PC-3 (cell line): ENCODE results near the gene ZNF136. TPM values are rescaled to one million over a fixed set of nuclear protein-coding genes. Genes with fewer than 3 reads are reported as not detected.

Source experiments
- ATAC-seq: fragments of 200-7000 bp; cut with Tn5 transposase; 2 replicates; pipeline ENCODE4 v1.9.1; 2020; ENCODE audit warnings: mild to moderate bottlenecking, moderate library complexity
- Bru-seq: library from RNA; stranded (reverse); fragments of 400-500 nt; gene quantifications from one replicate; lab custom pipeline; 2021; lab: Mats Ljungman, UMichigan
- BruChase-seq, 2 experiments: library from RNA; stranded (reverse); fragments of 400-500 nt; gene quantifications; one replicate each; lab custom pipeline; 2021; lab: Mats Ljungman, UMichigan
- BruUV-seq: library from RNA; stranded (reverse); fragments of 400-500 nt; replicated peaks from 2 replicates; lab custom pipeline; 2021; lab: Mats Ljungman, UMichigan
- CTCF ChIA-PET: fragments of 300-600 bp; sonication (Branson Sonifier 250); formaldehyde crosslinking; loops from one replicate; lab custom pipeline; 2022; ENCODE audit warnings: antibody characterized with exemption; lab: Charles Lee
- POLR2A ChIA-PET: fragments of 300-600 bp; sonication (Branson Sonifier 250); formaldehyde crosslinking; loops from one replicate; lab custom pipeline; 2022; ENCODE audit warnings: antibody characterized with exemption; ENCODE audit not compliant: unreplicated experiment; lab: Charles Lee
- DNase-seq: peaks from one replicate; pipeline ENCODE4 v3.0.0-alpha.2; 2015
- H2AFZ ChIP-seq: fragments of 300-600 bp; sonication (generic); 2 replicates; pipeline ENCODE4 v1.6.0; 2016; ENCODE audit warnings: antibody characterized with exemption, low read length
- H3F3A ChIP-seq: fragments of 300-600 bp; sonication (generic); one replicate; pipeline ENCODE4 v1.6.0; 2017; ENCODE audit warnings: antibody characterized with exemption, low read length, control low read depth, mild to moderate bottlenecking; ENCODE audit not compliant: unreplicated experiment
- H3K27ac ChIP-seq: fragments of 300-600 bp; sonication (generic); 2 replicates; pipeline ENCODE4 v1.5.1; 2016; ENCODE audit warnings: mild to moderate bottlenecking, low read length
- H3K27me3 ChIP-seq: fragments of 300-600 bp; sonication (generic); 2 replicates; pipeline ENCODE4 v1.6.1; 2016; ENCODE audit warnings: low read length, mixed read lengths
- H3K36me3 ChIP-seq: fragments of 300-600 bp; sonication (generic); 2 replicates; pipeline ENCODE4 v1.6.1; 2016; ENCODE audit warnings: low read depth, mixed run types, low read length, mixed read lengths
- H3K4me1 ChIP-seq: fragments of 300-600 bp; sonication (generic); 2 replicates; pipeline ENCODE4 v1.5.1; 2016; ENCODE audit warnings: low read length; ENCODE audit not compliant: insufficient read depth
- H3K4me2 ChIP-seq: fragments of 300-600 bp; sonication (generic); 2 replicates; pipeline ENCODE4 v1.6.0; 2016; ENCODE audit warnings: low read length
- H3K4me3 ChIP-seq: fragments of 300-600 bp; sonication (generic); 2 replicates; pipeline ENCODE4 v1.5.1; 2016; ENCODE audit warnings: mild to moderate bottlenecking, low read length, mixed read lengths
- H3K79me2 ChIP-seq: fragments of 300-600 bp; sonication (generic); 2 replicates; pipeline ENCODE4 v1.6.1; 2017; ENCODE audit warnings: low read length, mixed read lengths
- H3K9ac ChIP-seq: fragments of 300-600 bp; sonication (generic); 2 replicates; pipeline ENCODE4 v1.6.0; 2016; ENCODE audit warnings: mild to moderate bottlenecking, low read length
- H3K9me2 ChIP-seq: fragments of 300-600 bp; sonication (generic); replicated peaks from 2 replicates; pipeline ENCODE4 v1.6.1; 2016; ENCODE audit warnings: mixed run types, low read length, mixed read lengths
- H3K9me3 ChIP-seq: fragments of 300-600 bp; sonication (generic); 2 replicates; pipeline ENCODE4 v1.6.1; 2016; ENCODE audit warnings: low read length, mixed read lengths
- H4K20me1 ChIP-seq: fragments of 300-600 bp; sonication (generic); 2 replicates; pipeline ENCODE4 v1.6.1; 2016; ENCODE audit warnings: low read length, mixed read lengths
- EZH2 ChIP-seq: fragments of 300-600 bp; sonication (generic); IDR thresholded peaks from one replicate; pipeline ENCODE4 v1.6.1; 2017; ENCODE audit warnings: antibody characterized with exemption, mild to moderate bottlenecking, low read length; ENCODE audit not compliant: unreplicated experiment
- EZH2phosphoT487 ChIP-seq: fragments of 300-600 bp; sonication (generic); IDR thresholded peaks from 2 replicates; pipeline ENCODE4 v1.6.1; 2018; ENCODE audit warnings: mild to moderate bottlenecking, antibody characterized with exemption, low read length, borderline replicate concordance
- intact Hi-C: fragments of 100-400 bp; cut with micrococcal nuclease; formaldehyde crosslinking; loops from 2 replicates; pipeline ENCODE4 v1.9.0; 2023
- long read RNA-seq: library from polyadenylated mRNA; unstranded; transcript quantifications from one replicate; pipeline ENCODE4 v2.0.0, GENCODE V29; 2021; ENCODE audit not compliant: unreplicated experiment
- total RNA-seq: library from RNA; depleted of rRNA; stranded (reverse); fragments of >200 nt; gene quantifications from 2 replicates; pipeline ENCODE4 v1.2.3, GENCODE V29; 2014; rRNA removed
- TF ChIP-seq, protein P1 (sequence below): fragments of 300-600 bp; sonication (generic); conservative IDR thresholded peaks from 2 replicates; pipeline ENCODE4 v1.5.1; 2017; ENCODE audit warnings: antibody characterized with exemption, low read depth, mild to moderate bottlenecking, low read length

The ZNF136 gene
- total RNA-seq (7.9 and 8.7 TPM in 2 replicates), Bru-seq, nascent RNA (percentile 74 among the genes with signal in this experiment), BruChase-seq, experiment 1, labeled RNA remaining after a 6-hour chase (percentile 73 among the genes with signal in this experiment), BruChase-seq, experiment 2, labeled RNA remaining after a 2-hour chase (percentile 83 among the genes with signal in this experiment)
- long read RNA-seq, transcript ZNF136-201 (4 exons, 3,643 nt) = major isoform, 23 of 27 reads
- long read RNA-seq, partial matches to known transcripts = 0 of 27 reads
- long read RNA-seq, other reads (novel, unspliced or antisense) = 3 of 27 reads

DNA sequence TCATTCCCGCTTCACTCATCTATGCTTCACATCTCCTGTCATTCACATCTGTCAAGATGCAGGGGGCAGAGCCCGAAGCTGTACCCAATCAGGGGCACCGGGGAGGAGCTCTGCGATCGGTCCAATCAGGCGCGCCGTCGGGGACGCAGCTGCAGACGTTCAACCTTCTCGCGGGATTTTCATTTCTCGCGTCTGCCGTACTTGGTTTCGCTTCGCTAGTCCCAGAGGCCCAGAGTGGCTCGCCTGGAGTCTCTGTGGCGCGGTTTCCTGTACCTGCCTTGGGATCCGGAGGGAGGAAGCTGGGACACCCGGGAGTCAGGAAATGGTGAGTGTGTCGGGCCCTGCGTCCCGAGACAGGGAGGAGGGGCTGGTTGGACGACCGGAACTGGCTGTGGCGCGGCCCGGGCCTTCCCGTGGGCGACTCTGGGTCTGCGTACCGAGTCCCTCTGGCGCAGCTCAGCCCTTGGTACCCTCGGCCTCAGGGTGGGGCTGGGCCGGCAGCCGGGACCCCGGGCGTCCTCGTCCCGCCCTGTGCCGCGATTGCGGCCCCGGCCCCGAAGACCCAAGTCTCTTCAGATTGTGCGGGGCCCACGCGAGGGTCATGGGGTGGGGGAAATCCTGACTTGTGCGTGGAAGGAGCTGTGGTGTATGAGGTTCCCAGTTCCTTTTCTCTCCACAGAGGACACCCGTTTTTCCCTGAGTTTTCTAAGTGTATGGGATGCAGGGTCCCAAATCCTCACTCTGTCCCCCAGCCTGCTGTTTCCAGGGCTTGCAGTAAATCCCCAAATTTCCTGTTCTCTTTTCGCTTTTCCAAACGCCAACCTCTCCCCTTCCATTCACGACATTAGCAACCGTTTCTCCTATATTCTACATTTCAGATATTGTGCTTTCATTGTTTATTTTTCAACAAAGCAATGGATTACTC is at the start of gene ZNF136:
TSS of gene ZNF136 (plus strand) at position 215 of the 925 bp plus-strand sequence. CDS start at position 323, 108 bp downstream.
- H3K9me2 ChIP-seq = no peaks in the 10 kb centered on the region
- peak within 1 kb of the TSS; percentile 94 for H3K4me3 ChIP-seq
- peaks cover 41% of the 10 kb centered on the region for H3K79me2 ChIP-seq
- H2AFZ ChIP-seq = peak within 1 kb of the TSS; percentile 83
- peak within 1 kb of the TSS; percentile 97 for H3K4me2 ChIP-seq
- H3K27ac ChIP-seq = peak within 1 kb of the TSS; percentile 51
- H3F3A ChIP-seq = no peaks in the 10 kb centered on the region
- peaks cover 13% of the 10 kb centered on the region for H3K9me3 ChIP-seq
- intact Hi-C loops = no loop called here
- peaks cover 5% of the 10 kb centered on the region; the same call in 1 of the 2 replicates for H3K4me1 ChIP-seq
- H3K9ac ChIP-seq = peak within 1 kb of the TSS; percentile 94
- DNase-seq (peak; percentile 97), ATAC-seq (peak; percentile 98)
- H3K27me3 ChIP-seq = no peaks in the 10 kb centered on the region
- POLR2A ChIA-PET = interaction anchor here (0.6 to 1.0 kb wide), 5 partner anchors 23 to 816 kb away, joined by 3 to 4 read pairs (median 3); no protein-coding TSS in a partner anchor
- BruUV-seq = no TSS peak
- H4K20me1 ChIP-seq = no peaks in the 10 kb centered on the region
- CTCF ChIA-PET = interaction anchor here (0.6 kb wide), 1 partner anchor 202 kb away, joined by 6 read pairs; the partner anchor contains the start of gene ZNF442
- TF ChIP-seq EZH2phosphoT487 (no peak), EZH2 (no peak)
- TF ChIP-seq, protein P1, sequence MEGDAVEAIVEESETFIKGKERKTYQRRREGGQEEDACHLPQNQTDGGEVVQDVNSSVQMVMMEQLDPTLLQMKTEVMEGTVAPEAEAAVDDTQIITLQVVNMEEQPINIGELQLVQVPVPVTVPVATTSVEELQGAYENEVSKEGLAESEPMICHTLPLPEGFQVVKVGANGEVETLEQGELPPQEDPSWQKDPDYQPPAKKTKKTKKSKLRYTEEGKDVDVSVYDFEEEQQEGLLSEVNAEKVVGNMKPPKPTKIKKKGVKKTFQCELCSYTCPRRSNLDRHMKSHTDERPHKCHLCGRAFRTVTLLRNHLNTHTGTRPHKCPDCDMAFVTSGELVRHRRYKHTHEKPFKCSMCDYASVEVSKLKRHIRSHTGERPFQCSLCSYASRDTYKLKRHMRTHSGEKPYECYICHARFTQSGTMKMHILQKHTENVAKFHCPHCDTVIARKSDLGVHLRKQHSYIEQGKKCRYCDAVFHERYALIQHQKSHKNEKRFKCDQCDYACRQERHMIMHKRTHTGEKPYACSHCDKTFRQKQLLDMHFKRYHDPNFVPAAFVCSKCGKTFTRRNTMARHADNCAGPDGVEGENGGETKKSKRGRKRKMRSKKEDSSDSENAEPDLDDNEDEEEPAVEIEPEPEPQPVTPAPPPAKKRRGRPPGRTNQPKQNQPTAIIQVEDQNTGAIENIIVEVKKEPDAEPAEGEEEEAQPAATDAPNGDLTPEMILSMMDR = no peak
- peaks cover 31% of the 10 kb centered on the region for H3K36me3 ChIP-seq

DNA sequence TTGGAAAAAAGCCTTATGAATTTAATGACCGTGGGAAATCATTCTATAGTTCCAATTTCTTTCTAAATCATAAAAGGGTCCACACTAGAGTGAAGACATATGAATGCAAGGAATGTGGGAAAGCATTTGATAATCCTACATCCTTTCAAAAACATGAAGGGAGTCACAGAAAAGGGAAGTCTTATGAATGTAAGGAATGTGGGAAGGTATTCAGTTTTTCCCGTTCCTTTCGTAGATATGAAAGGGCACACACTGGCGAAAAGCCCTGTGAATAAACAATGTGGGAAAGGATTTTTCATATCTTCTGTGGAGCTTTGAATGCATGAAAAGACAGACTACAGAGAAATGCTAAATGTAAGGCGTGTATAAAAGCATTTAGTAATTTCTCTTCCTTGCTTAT is 49.8 kb upstream of the ZNF136 start:
- H3K4me2 ChIP-seq = no peak overlapping the region
- no peak overlapping the region for H2AFZ ChIP-seq
- H3K9me3 ChIP-seq = peaks cover 36% of the 10 kb centered on the region
- peaks cover 12% of the 10 kb centered on the region; the same call in 1 of the 2 replicates for H3K36me3 ChIP-seq
- TF ChIP-seq, protein P1 = no peak
- TF ChIP-seq EZH2phosphoT487 = no peak
- H3K79me2 ChIP-seq = no peaks in the 10 kb centered on the region
- no peaks in the 10 kb centered on the region for H3F3A ChIP-seq
- H3K9me2 ChIP-seq = no peaks in the 10 kb centered on the region
- BruUV-seq = no TSS peak
- no peak overlapping the region for H3K4me3 ChIP-seq
- DNase-seq = no peak
- no peaks in the 10 kb centered on the region for H3K4me1 ChIP-seq
- H3K9ac ChIP-seq = no peak overlapping the region
- H4K20me1 ChIP-seq = no peaks in the 10 kb centered on the region
- intact Hi-C loops = no loop called here
- H3K27ac ChIP-seq = no peak overlapping the region
- no peak for ATAC-seq
- ChIA-PET CTCF (no interaction called here), POLR2A (no interaction called here)
- H3K27me3 ChIP-seq = no peaks in the 10 kb centered on the region
